K562 (cell line): ENCODE data around the gene VWDE. TPM values are rescaled to one million over a fixed set of nuclear protein-coding genes. Genes with fewer than 3 reads are reported as not detected.

Experiments used
- COPS2 ChIP-seq: fragments of 450-650 bp; conservative IDR thresholded peaks from 2 replicates; pipeline ENCODE4 v1.6.1; 2016; ENCODE audit warnings: mild to moderate bottlenecking, moderate library complexity
- FOXJ2 ChIP-seq: fragments of 200-800 bp; sonication (Bioruptor generic); IDR thresholded peaks from 2 replicates; pipeline ENCODE4 v1.6.1; 2016; ENCODE audit warnings: missing genetic modification characterization, missing compliant biosample characterization
- GATAD2A ChIP-seq: fragments of 450-650 bp; IDR thresholded peaks from 2 replicates; pipeline ENCODE4 v1.6.1; 2017
- HDAC8 ChIP-seq: fragments of 450-650 bp; IDR thresholded peaks from 2 replicates; pipeline ENCODE4 v1.6.1; 2016; ENCODE audit warnings: mild to moderate bottlenecking, missing genetic modification characterization, moderate library complexity, missing compliant biosample characterization
- KLF1 ChIP-seq: fragments of 450-650 bp; IDR thresholded peaks from 2 replicates; pipeline ENCODE4 v1.6.1; 2016; ENCODE audit warnings: missing genetic modification characterization, missing compliant biosample characterization
- MBD2 ChIP-seq: sonication (generic); IDR thresholded peaks from 2 replicates; pipeline ENCODE4 v1.6.1; 2016; ENCODE audit warnings: low read depth, borderline replicate concordance
- SMAD4 ChIP-seq: fragments of 250-450 bp; sonication (Bioruptor Pico); conservative IDR thresholded peaks from 2 replicates; pipeline ENCODE4 v1.8.0; 2021; ENCODE audit warnings: inconsistent platforms, mild to moderate bottlenecking, moderate library complexity
- ZBTB17 ChIP-seq: fragments of 450-650 bp; formaldehyde crosslinking; IDR thresholded peaks from 2 replicates; pipeline ENCODE4 v1.4.0; 2020; ENCODE audit warnings: mild to moderate bottlenecking
- ZNF695 ChIP-seq: fragments of 450-650 bp; formaldehyde crosslinking; IDR thresholded peaks from 2 replicates; pipeline ENCODE4 v1.4.0; 2020; ENCODE audit warnings: mild to moderate bottlenecking, moderate library complexity
- polyA plus RNA-seq, 8 experiments: library from polyadenylated mRNA; depleted of rRNA in 4 of 8; stranded (reverse) in 5 of 8; unstranded in 3 of 8; fragments of >200 nt; fragmentation: Nextera tagmentation in 2 of 8; fragmentation: Illumina TruSeq in 1 of 8; extraction: Ambion mirVana in 2 of 8; extraction: Trizol in 1 of 8; gene quantifications; 2 replicates each; pipeline versions ENCODE4 v1.2.1 to v1.2.3, GENCODE V29; 2011 to 2014; ENCODE audit warnings: inconsistent platforms in 1 of 8, missing spikeins in 1 of 8
- total RNA-seq, 7 experiments: library from RNA; depleted of rRNA in 6 of 7; stranded (reverse); fragments of >200 nt in 6 of 7; fragmentation: Illumina TruSeq in 2 of 7; extraction: Trizol in 2 of 7; gene quantifications; 2 replicates each; pipeline versions ENCODE4 v1.2.1 to v1.2.3, GENCODE V29; 2011 to 2021; ENCODE audit warnings: low replicate concordance in 1 of 7
- TF ChIP-seq, protein P1 (sequence below): IDR thresholded peaks from 2 replicates; pipeline ENCODE4 v1.6.1; 2016; ENCODE audit warnings: missing genetic modification characterization, missing compliant biosample characterization
- TF ChIP-seq, protein P2 (sequence below), 2 experiments: fragments of 450-650 bp; IDR thresholded peaks; 2 replicates each; pipeline ENCODE4 v1.6.1; 2016
- TF ChIP-seq, protein P3 (sequence below): fragments of 450-650 bp; IDR thresholded peaks from 2 replicates; pipeline ENCODE4 v1.6.1; 2016; ENCODE audit warnings: mild to moderate bottlenecking, moderate library complexity

Gene VWDE
- total and polyA plus RNA-seq, 9 of the 15 experiments (the other 6 are each of a cell fraction or from before 2014, with no cell fraction given), result 40.6 to 162 (median 95.2) TPM

- TF ChIP-seq, protein P1, sequence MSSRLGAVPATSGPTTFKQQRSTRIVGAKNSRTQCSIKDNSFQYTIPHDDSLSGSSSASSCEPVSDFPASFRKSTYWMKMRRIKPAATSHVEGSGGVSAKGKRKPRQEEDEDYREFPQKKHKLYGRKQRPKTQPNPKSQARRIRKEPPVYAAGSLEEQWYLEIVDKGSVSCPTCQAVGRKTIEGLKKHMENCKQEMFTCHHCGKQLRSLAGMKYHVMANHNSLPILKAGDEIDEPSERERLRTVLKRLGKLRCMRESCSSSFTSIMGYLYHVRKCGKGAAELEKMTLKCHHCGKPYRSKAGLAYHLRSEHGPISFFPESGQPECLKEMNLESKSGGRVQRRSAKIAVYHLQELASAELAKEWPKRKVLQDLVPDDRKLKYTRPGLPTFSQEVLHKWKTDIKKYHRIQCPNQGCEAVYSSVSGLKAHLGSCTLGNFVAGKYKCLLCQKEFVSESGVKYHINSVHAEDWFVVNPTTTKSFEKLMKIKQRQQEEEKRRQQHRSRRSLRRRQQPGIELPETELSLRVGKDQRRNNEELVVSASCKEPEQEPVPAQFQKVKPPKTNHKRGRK (tag), result no peak
- no peak for TF ChIP-seq COPS2
- 0 out of 2 replicates have a peak, but pooled peaks have one; percentile 64 for TF ChIP-seq SMAD4 (CRISPR knock-in tag)
- TF ChIP-seq HDAC8 (tag), result no peak
- no peak for TF ChIP-seq ZNF695 (CRISPR knock-in tag)
- TF ChIP-seq, protein P2, sequence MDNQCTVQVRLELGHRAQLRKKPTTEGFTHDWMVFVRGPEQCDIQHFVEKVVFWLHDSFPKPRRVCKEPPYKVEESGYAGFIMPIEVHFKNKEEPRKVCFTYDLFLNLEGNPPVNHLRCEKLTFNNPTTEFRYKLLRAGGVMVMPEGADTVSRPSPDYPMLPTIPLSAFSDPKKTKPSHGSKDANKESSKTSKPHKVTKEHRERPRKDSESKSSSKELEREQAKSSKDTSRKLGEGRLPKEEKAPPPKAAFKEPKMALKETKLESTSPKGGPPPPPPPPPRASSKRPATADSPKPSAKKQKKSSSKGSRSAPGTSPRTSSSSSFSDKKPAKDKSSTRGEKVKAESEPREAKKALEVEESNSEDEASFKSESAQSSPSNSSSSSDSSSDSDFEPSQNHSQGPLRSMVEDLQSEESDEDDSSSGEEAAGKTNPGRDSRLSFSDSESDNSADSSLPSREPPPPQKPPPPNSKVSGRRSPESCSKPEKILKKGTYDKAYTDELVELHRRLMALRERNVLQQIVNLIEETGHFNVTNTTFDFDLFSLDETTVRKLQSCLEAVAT (IDR thresholded peaks at IDR 0.05), result no peak
- no peak for TF ChIP-seq MBD2
- TF ChIP-seq ZBTB17 (CRISPR knock-in tag), result no peak
- TF ChIP-seq FOXJ2 (tag), result 0 out of 2 replicates have a peak, but pooled peaks have one; percentile 34
- no peak for TF ChIP-seq GATAD2A
- TF ChIP-seq KLF1 (tag), result no peak
- TF ChIP-seq, protein P3, sequence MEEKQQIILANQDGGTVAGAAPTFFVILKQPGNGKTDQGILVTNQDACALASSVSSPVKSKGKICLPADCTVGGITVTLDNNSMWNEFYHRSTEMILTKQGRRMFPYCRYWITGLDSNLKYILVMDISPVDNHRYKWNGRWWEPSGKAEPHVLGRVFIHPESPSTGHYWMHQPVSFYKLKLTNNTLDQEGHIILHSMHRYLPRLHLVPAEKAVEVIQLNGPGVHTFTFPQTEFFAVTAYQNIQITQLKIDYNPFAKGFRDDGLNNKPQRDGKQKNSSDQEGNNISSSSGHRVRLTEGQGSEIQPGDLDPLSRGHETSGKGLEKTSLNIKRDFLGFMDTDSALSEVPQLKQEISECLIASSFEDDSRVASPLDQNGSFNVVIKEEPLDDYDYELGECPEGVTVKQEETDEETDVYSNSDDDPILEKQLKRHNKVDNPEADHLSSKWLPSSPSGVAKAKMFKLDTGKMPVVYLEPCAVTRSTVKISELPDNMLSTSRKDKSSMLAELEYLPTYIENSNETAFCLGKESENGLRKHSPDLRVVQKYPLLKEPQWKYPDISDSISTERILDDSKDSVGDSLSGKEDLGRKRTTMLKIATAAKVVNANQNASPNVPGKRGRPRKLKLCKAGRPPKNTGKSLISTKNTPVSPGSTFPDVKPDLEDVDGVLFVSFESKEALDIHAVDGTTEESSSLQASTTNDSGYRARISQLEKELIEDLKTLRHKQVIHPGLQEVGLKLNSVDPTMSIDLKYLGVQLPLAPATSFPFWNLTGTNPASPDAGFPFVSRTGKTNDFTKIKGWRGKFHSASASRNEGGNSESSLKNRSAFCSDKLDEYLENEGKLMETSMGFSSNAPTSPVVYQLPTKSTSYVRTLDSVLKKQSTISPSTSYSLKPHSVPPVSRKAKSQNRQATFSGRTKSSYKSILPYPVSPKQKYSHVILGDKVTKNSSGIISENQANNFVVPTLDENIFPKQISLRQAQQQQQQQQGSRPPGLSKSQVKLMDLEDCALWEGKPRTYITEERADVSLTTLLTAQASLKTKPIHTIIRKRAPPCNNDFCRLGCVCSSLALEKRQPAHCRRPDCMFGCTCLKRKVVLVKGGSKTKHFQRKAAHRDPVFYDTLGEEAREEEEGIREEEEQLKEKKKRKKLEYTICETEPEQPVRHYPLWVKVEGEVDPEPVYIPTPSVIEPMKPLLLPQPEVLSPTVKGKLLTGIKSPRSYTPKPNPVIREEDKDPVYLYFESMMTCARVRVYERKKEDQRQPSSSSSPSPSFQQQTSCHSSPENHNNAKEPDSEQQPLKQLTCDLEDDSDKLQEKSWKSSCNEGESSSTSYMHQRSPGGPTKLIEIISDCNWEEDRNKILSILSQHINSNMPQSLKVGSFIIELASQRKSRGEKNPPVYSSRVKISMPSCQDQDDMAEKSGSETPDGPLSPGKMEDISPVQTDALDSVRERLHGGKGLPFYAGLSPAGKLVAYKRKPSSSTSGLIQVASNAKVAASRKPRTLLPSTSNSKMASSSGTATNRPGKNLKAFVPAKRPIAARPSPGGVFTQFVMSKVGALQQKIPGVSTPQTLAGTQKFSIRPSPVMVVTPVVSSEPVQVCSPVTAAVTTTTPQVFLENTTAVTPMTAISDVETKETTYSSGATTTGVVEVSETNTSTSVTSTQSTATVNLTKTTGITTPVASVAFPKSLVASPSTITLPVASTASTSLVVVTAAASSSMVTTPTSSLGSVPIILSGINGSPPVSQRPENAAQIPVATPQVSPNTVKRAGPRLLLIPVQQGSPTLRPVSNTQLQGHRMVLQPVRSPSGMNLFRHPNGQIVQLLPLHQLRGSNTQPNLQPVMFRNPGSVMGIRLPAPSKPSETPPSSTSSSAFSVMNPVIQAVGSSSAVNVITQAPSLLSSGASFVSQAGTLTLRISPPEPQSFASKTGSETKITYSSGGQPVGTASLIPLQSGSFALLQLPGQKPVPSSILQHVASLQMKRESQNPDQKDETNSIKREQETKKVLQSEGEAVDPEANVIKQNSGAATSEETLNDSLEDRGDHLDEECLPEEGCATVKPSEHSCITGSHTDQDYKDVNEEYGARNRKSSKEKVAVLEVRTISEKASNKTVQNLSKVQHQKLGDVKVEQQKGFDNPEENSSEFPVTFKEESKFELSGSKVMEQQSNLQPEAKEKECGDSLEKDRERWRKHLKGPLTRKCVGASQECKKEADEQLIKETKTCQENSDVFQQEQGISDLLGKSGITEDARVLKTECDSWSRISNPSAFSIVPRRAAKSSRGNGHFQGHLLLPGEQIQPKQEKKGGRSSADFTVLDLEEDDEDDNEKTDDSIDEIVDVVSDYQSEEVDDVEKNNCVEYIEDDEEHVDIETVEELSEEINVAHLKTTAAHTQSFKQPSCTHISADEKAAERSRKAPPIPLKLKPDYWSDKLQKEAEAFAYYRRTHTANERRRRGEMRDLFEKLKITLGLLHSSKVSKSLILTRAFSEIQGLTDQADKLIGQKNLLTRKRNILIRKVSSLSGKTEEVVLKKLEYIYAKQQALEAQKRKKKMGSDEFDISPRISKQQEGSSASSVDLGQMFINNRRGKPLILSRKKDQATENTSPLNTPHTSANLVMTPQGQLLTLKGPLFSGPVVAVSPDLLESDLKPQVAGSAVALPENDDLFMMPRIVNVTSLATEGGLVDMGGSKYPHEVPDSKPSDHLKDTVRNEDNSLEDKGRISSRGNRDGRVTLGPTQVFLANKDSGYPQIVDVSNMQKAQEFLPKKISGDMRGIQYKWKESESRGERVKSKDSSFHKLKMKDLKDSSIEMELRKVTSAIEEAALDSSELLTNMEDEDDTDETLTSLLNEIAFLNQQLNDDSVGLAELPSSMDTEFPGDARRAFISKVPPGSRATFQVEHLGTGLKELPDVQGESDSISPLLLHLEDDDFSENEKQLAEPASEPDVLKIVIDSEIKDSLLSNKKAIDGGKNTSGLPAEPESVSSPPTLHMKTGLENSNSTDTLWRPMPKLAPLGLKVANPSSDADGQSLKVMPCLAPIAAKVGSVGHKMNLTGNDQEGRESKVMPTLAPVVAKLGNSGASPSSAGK, result no peak
Measured at GRCh38 chr7:12320987-12321647, 82.5 kb downstream of the VWDE start (continued).
